K562 (cell line): ENCODE measurements around the gene PSMD1. TPM values are rescaled to one million over a fixed set of nuclear protein-coding genes. Genes with fewer than 3 reads are reported as not detected.

Source experiments
- ATAC-seq: fragments of 200-7000 bp; cut with Tn5 transposase; 3 replicates; pipeline ENCODE4 v1.9.1; 2020; ENCODE audit warnings: moderate library complexity
- BruUV-seq: library from RNA; stranded (reverse); fragments of 400-500 nt; replicated peaks from 2 replicates; lab custom pipeline; 2021; lab: Mats Ljungman, UMichigan
- CTCF ChIA-PET: fragments of 300-600 bp; formaldehyde crosslinking; extraction: SDS; loops from one replicate; lab custom pipeline; 2021; ENCODE audit warnings: low intra/inter-chr PET ratio; lab: Yijun Ruan, JAX
- POLR2A ChIA-PET: fragments of 300-600, 350-650 bp; sonication (Branson Sonifier 250); formaldehyde crosslinking; extraction: SDS; loops from one replicate; lab custom pipeline; 2021; ENCODE audit warnings: antibody characterized with exemption, inconsistent platforms; lab: Yijun Ruan, JAX
- DNase-seq, 4 experiments: peaks; one replicate each; pipeline versions ENCODE4 v3.0.0 to v3.0.0-alpha.2; 2011 to 2018; ENCODE audit warnings: low spot score in 3 of 4, mixed read lengths in 3 of 4; ENCODE audit errors: extremely low read depth in 1 of 4
- FAIRE-seq: peaks from 2 replicates; lab custom pipeline; 2011; peaks lifted over from hg19 to GRCh38; lab: Jason Lieb, UNC
- H2AFZ ChIP-seq: 2 replicates; pipeline ENCODE4 v1.6.0; 2011; ENCODE audit warnings: low read depth, low read length, control low read depth, inconsistent platforms
- H3K27ac ChIP-seq: fragments of 200-600 bp; 3 replicates; pipeline ENCODE4 v1.8.0; 2011; ENCODE audit warnings: low read depth, mild to moderate bottlenecking, control low read depth, inconsistent platforms, low read length, moderate library complexity, mixed read lengths; ENCODE audit errors: extremely low read depth
- H3K27me3 ChIP-seq, 2 experiments: fragments of 300-600 bp in 1 of 2; 2 replicates in 1 of 2; 3 replicates in 1 of 2; pipeline versions ENCODE4 v1.6.0 to v1.8.0; 2011; ENCODE audit warnings: inconsistent platforms in 2 of 2, low read length in 2 of 2, mild to moderate bottlenecking in 1 of 2, mixed read lengths in 1 of 2, moderate library complexity in 1 of 2; ENCODE audit not compliant: control insufficient read depth in 2 of 2, insufficient read depth in 2 of 2
- H3K36me3 ChIP-seq: fragments of 300-600 bp; 3 replicates; pipeline ENCODE4 v1.8.0; 2011; ENCODE audit warnings: mild to moderate bottlenecking, low read length, inconsistent platforms; ENCODE audit not compliant: control insufficient read depth, insufficient read depth
- H3K4me1 ChIP-seq, 2 experiments: fragments of 200-600 bp in 1 of 2; replicated peaks in 1 of 2; 2 replicates in 1 of 2; 3 replicates in 1 of 2; pipeline versions ENCODE4 v1.5.1 to v1.8.0; 2011; ENCODE audit warnings: inconsistent platforms in 2 of 2, low read length in 2 of 2, mild to moderate bottlenecking in 1 of 2, mixed read lengths in 1 of 2, moderate library complexity in 1 of 2; ENCODE audit not compliant: control insufficient read depth in 2 of 2, insufficient read depth in 2 of 2
- H3K4me2 ChIP-seq: 2 replicates; pipeline ENCODE4 v1.6.1; 2011; ENCODE audit warnings: low read length, control low read depth, inconsistent platforms, mixed read lengths; ENCODE audit not compliant: insufficient read depth
- H3K4me3 ChIP-seq: fragments of 200-600 bp; sonication (generic), shearing (Covaris generic); 2 replicates; pipeline ENCODE4 v1.5.1; 2016; ENCODE audit warnings: control low read depth, inconsistent platforms
- H3K79me2 ChIP-seq: fragments of 200-600 bp; 3 replicates; pipeline ENCODE4 v1.8.0; 2011; ENCODE audit warnings: low read length, inconsistent platforms; ENCODE audit not compliant: control insufficient read depth, insufficient read depth
- H3K9ac ChIP-seq, 2 experiments: 2 replicates each; pipeline versions ENCODE4 v1.6.0 to v1.6.1; 2011; ENCODE audit warnings: low read depth in 2 of 2, low read length in 2 of 2, control low read depth in 1 of 2, inconsistent platforms in 1 of 2, mild to moderate bottlenecking in 1 of 2, mixed read lengths in 1 of 2; ENCODE audit not compliant: insufficient read depth in 1 of 2
- H3K9me1 ChIP-seq: one replicate; pipeline ENCODE4 v1.6.0; 2011; ENCODE audit warnings: inconsistent platforms, mild to moderate bottlenecking, low read length, moderate library complexity; ENCODE audit not compliant: control insufficient read depth, insufficient read depth
- H3K9me3 ChIP-seq: replicated peaks from 2 replicates; pipeline ENCODE4 v1.5.1; 2011; ENCODE audit warnings: low read depth, low read length, inconsistent platforms; ENCODE audit not compliant: control insufficient read depth, insufficient read depth
- H4K20me1 ChIP-seq: replicated peaks from 2 replicates; pipeline ENCODE4 v1.6.1; 2011; ENCODE audit warnings: low read length, inconsistent platforms, mixed read lengths; ENCODE audit not compliant: control insufficient read depth, insufficient read depth
- FUS ChIP-seq: fragments of 200-400 bp; formaldehyde crosslinking; optimal IDR thresholded peaks from 2 replicates; pipeline ENCODE3; 2017; ENCODE audit warnings: low read depth, low read length
- HNRNPK ChIP-seq: fragments of 200-400 bp; formaldehyde crosslinking; IDR thresholded peaks from one replicate; pipeline ENCODE4 v1.6.1; 2018; ENCODE audit warnings: mild to moderate bottlenecking, low read depth, low read length; ENCODE audit not compliant: poor library complexity, severe bottlenecking
- HOXB6 ChIP-seq: fragments of 250-450 bp; sonication (Bioruptor Pico); IDR thresholded peaks from 2 replicates; pipeline ENCODE4 v1.5.1; 2022; ENCODE audit warnings: mild to moderate bottlenecking, borderline replicate concordance
- PTBP1 ChIP-seq: fragments of 200-400 bp; formaldehyde crosslinking; IDR thresholded peaks from 2 replicates; pipeline ENCODE4 v1.6.1; 2017; ENCODE audit warnings: low read depth, low read length
- WGBS: fragments of 100-300 bp; shearing (Covaris generic); methylation state at CpG from one replicate; pipeline ENCODE4 v1.1.6; 2016; ENCODE audit warnings: low coverage, mixed read lengths; ENCODE audit not compliant: insufficient coverage; ENCODE audit errors: missing lambda C conversion rate; 5-methylcytosine and 5-hydroxymethylcytosine counted together
- in situ Hi-C: fragments of 300-500 bp; cut with MboI; formaldehyde crosslinking; loops from 4 replicates; pipeline ENCODE4 v1.15.0; 2018; ENCODE audit warnings: inconsistent platforms, mixed read lengths
- intact Hi-C: fragments of 100-400 bp; cut with micrococcal nuclease; formaldehyde crosslinking; loops from 2 replicates; pipeline ENCODE4 v1.14.2; 2022
- polyA plus RNA-seq, 8 experiments: library from polyadenylated mRNA; depleted of rRNA in 4 of 8; stranded (reverse) in 5 of 8; unstranded in 3 of 8; fragments of >200 nt; fragmentation: Nextera tagmentation in 2 of 8; fragmentation: Illumina TruSeq in 1 of 8; extraction: Ambion mirVana in 2 of 8; extraction: Trizol in 1 of 8; gene quantifications; 2 replicates each; pipeline versions ENCODE4 v1.2.1 to v1.2.3, GENCODE V29; 2011 to 2014; ENCODE audit warnings: inconsistent platforms in 1 of 8, missing spikeins in 1 of 8
- total RNA-seq, 7 experiments: library from RNA; depleted of rRNA in 6 of 7; stranded (reverse); fragments of >200 nt in 6 of 7; fragmentation: Illumina TruSeq in 2 of 7; extraction: Trizol in 2 of 7; gene quantifications; 2 replicates each; pipeline versions ENCODE4 v1.2.1 to v1.2.3, GENCODE V29; 2011 to 2021; ENCODE audit warnings: low replicate concordance in 1 of 7
- TF ChIP-seq, protein P1 (sequence below): fragments of 250-450 bp; sonication (Bioruptor Pico); IDR thresholded peaks from 2 replicates; pipeline ENCODE4 v1.8.0; 2022; ENCODE audit warnings: moderate library complexity, mild to moderate bottlenecking, inconsistent platforms
- TF ChIP-seq, protein P2 (sequence below): IDR thresholded peaks from 3 replicates; pipeline ENCODE4 v1.6.1; 2011; ENCODE audit warnings: borderline replicate concordance, mild to moderate bottlenecking; ENCODE audit not compliant: insufficient read length, insufficient read depth

PSMD1 gene
- total and polyA plus RNA-seq, 9 of the 15 experiments (the other 6 are each of a cell fraction or from before 2014, with no cell fraction given) = 100 to 257 (median 147) TPM

DNA sequence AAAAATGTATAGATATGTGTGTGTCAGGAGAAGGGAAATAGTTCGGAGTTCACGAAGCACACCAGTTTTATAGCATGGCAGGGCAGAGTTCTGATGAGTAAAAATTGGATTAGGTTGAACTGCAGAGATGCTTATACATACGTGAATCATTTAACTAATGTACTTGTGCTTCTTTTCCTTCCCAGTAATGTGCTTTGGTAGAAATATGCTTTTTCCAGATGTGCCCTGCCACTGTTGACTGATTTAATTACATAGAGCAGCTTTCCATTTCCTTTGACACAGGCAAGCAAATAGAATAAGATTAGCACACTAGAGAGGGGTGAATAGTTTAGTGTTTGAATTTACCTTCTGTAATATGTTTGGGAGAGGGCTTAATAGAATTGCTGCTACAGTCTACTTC lies 112.8 kb downstream of the PSMD1 start:
- POLR2A ChIA-PET = no interaction called here
- TF ChIP-seq, protein P1, sequence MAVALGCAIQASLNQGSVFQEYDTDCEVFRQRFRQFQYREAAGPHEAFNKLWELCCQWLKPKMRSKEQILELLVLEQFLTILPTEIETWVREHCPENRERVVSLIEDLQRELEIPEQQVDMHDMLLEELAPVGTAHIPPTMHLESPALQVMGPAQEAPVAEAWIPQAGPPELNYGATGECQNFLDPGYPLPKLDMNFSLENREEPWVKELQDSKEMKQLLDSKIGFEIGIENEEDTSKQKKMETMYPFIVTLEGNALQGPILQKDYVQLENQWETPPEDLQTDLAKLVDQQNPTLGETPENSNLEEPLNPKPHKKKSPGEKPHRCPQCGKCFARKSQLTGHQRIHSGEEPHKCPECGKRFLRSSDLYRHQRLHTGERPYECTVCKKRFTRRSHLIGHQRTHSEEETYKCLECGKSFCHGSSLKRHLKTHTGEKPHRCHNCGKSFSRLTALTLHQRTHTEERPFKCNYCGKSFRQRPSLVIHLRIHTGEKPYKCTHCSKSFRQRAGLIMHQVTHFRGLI (CRISPR knock-in tag) = no peak
- TF ChIP-seq PTBP1 = no peak
- no peak for TF ChIP-seq HNRNPK
- no peak for TF ChIP-seq FUS
- no peak for TF ChIP-seq HOXB6 (CRISPR knock-in tag)
- TF ChIP-seq, protein P2, sequence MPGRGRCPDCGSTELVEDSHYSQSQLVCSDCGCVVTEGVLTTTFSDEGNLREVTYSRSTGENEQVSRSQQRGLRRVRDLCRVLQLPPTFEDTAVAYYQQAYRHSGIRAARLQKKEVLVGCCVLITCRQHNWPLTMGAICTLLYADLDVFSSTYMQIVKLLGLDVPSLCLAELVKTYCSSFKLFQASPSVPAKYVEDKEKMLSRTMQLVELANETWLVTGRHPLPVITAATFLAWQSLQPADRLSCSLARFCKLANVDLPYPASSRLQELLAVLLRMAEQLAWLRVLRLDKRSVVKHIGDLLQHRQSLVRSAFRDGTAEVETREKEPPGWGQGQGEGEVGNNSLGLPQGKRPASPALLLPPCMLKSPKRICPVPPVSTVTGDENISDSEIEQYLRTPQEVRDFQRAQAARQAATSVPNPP = no peak
- Histone ChIP-seq H3K9me1 (no peaks in the 10 kb centered on the region), H3K27me3 (no peaks in the 10 kb centered on the region), H3K4me3 (no peak overlapping the region), H3K79me2 (no peaks in the 10 kb centered on the region), H3K9ac (no peak overlapping the region), H3K36me3 (peaks cover 92% of the 10 kb centered on the region), H3K27ac (no peak overlapping the region), H3K9me3 (no peaks in the 10 kb centered on the region), H3K4me1 (no peaks in the 10 kb centered on the region), H3K4me2 (no peak overlapping the region), H2AFZ (no peak overlapping the region), H4K20me1 (no peaks in the 10 kb centered on the region)
- ATAC-seq (no peak), FAIRE-seq (no peak), DNase-seq (no peak)
- CTCF ChIA-PET = no interaction called here
- no TSS peak for BruUV-seq
- intact Hi-C loops (no loop called here), in situ Hi-C loops (no loop called here)
- 93% methylated on average over 3 of the region's 3 CpGs for WGBS
